H1 (cell line): ENCODE measurements around the gene TEKT5. TPM values are rescaled to one million over a fixed set of nuclear protein-coding genes. Genes with fewer than 3 reads are reported as not detected.

ENCODE experiments used
- CTCF ChIA-PET: fragments of 300-600 bp; sonication (Branson Sonifier 250); formaldehyde crosslinking; loops from one replicate; lab custom pipeline; 2021; ENCODE audit not compliant: partially characterized antibody; lab: Charles Lee
- POLR2A ChIA-PET: fragments of 300-600 bp; sonication (Branson Sonifier 250); formaldehyde crosslinking; loops from one replicate; lab custom pipeline; 2021; ENCODE audit warnings: inconsistent platforms; ENCODE audit not compliant: partially characterized antibody; lab: Charles Lee
- DNase-seq, 2 experiments: peaks; one replicate each; pipeline versions ENCODE4 v3.0.0 to v3.0.0-alpha.2; 2010 to 2022; ENCODE audit warnings: low spot score in 2 of 2, low read depth in 1 of 2, mixed read lengths in 1 of 2
- FAIRE-seq: peaks from 2 replicates; lab custom pipeline; 2011; peaks lifted over from hg19 to GRCh38; lab: Jason Lieb, UNC
- H2AFZ ChIP-seq: 2 replicates; pipeline ENCODE4 v1.8.1; 2012; ENCODE audit warnings: low read length, inconsistent platforms
- H2AK5ac ChIP-seq: 2 replicates; pipeline ENCODE4 v1.6.1; 2013; ENCODE audit warnings: low read depth, low read length
- H2BK120ac ChIP-seq: replicated peaks from 2 replicates; pipeline ENCODE3; 2013; ENCODE audit warnings: low read depth, low read length, inconsistent platforms
- H2BK12ac ChIP-seq: 2 replicates; pipeline ENCODE4 v1.6.1; 2013; ENCODE audit warnings: low read depth, low read length
- H2BK15ac ChIP-seq: 2 replicates; pipeline ENCODE4 v1.6.1; 2013; ENCODE audit warnings: low read length
- H2BK20ac ChIP-seq: 2 replicates; pipeline ENCODE4 v1.6.1; 2013; ENCODE audit warnings: low read length
- H2BK5ac ChIP-seq: 2 replicates; pipeline ENCODE4 v1.6.1; 2013; ENCODE audit warnings: low read depth, low read length
- H3K14ac ChIP-seq: 2 replicates; pipeline ENCODE4 v1.6.1; 2013; ENCODE audit warnings: inconsistent platforms; ENCODE audit not compliant: insufficient read length
- H3K18ac ChIP-seq: 2 replicates; pipeline ENCODE4 v1.6.1; 2013; ENCODE audit warnings: low read length; ENCODE audit errors: extremely low read depth
- H3K23ac ChIP-seq: 2 replicates; pipeline ENCODE4 v1.6.1; 2013; ENCODE audit warnings: inconsistent platforms; ENCODE audit not compliant: insufficient read length
- H3K23me2 ChIP-seq: 2 replicates; pipeline ENCODE4 v1.6.1; 2013; ENCODE audit warnings: low read depth, low read length
- H3K27ac ChIP-seq: 2 replicates; pipeline ENCODE4 v1.6.1; 2011; ENCODE audit warnings: low read depth, low read length, inconsistent platforms
- H3K27me3 ChIP-seq, 4 experiments: replicated peaks in 1 of 4; 1 replicate in 1 of 4; 2 replicates in 3 of 4; pipeline versions ENCODE4 v1.6.1 to v1.8.1; 2011 to 2013; ENCODE audit warnings: low read length in 3 of 4, mild to moderate bottlenecking in 3 of 4, inconsistent platforms in 2 of 4, mixed read lengths in 2 of 4, moderate library complexity in 1 of 4; ENCODE audit not compliant: control insufficient read depth in 3 of 4, insufficient read depth in 3 of 4; ENCODE audit errors: extremely low read depth in 1 of 4
- H3K36me3 ChIP-seq, 4 experiments: 2 replicates each; pipeline versions ENCODE4 v1.6.1 to v1.8.1; 2011 to 2013; ENCODE audit warnings: mild to moderate bottlenecking in 4 of 4, low read length in 3 of 4, moderate library complexity in 2 of 4, control low read depth in 1 of 4, inconsistent platforms in 1 of 4; ENCODE audit not compliant: insufficient read depth in 4 of 4, control insufficient read depth in 2 of 4
- H3K4ac ChIP-seq: replicated peaks from 2 replicates; pipeline ENCODE3; 2013; ENCODE audit warnings: low read length, low read depth, mixed read lengths, inconsistent platforms; ENCODE audit not compliant: insufficient read length
- H3K4me1 ChIP-seq, 4 experiments: replicated peaks in 1 of 4; 1 replicate in 1 of 4; 2 replicates in 3 of 4; pipeline versions ENCODE4 v1.6.1 to v1.8.1; 2011 to 2013; ENCODE audit warnings: low read length in 3 of 4, inconsistent platforms in 2 of 4, mixed read lengths in 1 of 4; ENCODE audit not compliant: insufficient read depth in 4 of 4, control insufficient read depth in 3 of 4
- H3K4me2 ChIP-seq, 2 experiments: 2 replicates each; pipeline versions ENCODE4 v1.6.1 to v1.8.1; 2011 to 2013; ENCODE audit warnings: low read depth in 2 of 2, low read length in 2 of 2, control low read depth in 1 of 2, inconsistent platforms in 1 of 2, mild to moderate bottlenecking in 1 of 2; ENCODE audit not compliant: insufficient read depth in 1 of 2
- H3K4me3 ChIP-seq, 4 experiments: fragments of 200-600, 300-600 bp in 1 of 4; sonication (generic), shearing (Covaris generic), sonication (Bioruptor Twin) in 1 of 4; 2 replicates each; pipeline versions ENCODE4 v1.5.1 to v1.8.1; 2011 to 2016; ENCODE audit warnings: low read length in 4 of 4, low read depth in 3 of 4, control low read depth in 2 of 4, inconsistent platforms in 2 of 4, mild to moderate bottlenecking in 2 of 4, mixed read lengths in 1 of 4, moderate library complexity in 1 of 4; ENCODE audit not compliant: insufficient read depth in 2 of 4; ENCODE audit errors: extremely low read depth in 1 of 4
- H3K56ac ChIP-seq: replicated peaks from 2 replicates; pipeline ENCODE3; 2013; ENCODE audit warnings: low read depth, mild to moderate bottlenecking, mixed read lengths, low read length, inconsistent platforms; ENCODE audit not compliant: insufficient read length
- H3K79me1 ChIP-seq: 2 replicates; pipeline ENCODE4 v1.6.1; 2013; ENCODE audit warnings: low read depth, low read length, control low read depth
- H3K79me2 ChIP-seq, 2 experiments: 2 replicates each; pipeline versions ENCODE4 v1.6.1 to v1.8.1; 2012 to 2013; ENCODE audit warnings: low read length in 2 of 2, mild to moderate bottlenecking in 2 of 2, inconsistent platforms in 1 of 2; ENCODE audit not compliant: insufficient read depth in 2 of 2, control insufficient read depth in 1 of 2
- H3K9ac ChIP-seq, 4 experiments: replicated peaks in 1 of 4; 1 replicate in 1 of 4; 2 replicates in 3 of 4; pipeline versions ENCODE4 v1.6.1 to v1.8.1; 2011 to 2013; ENCODE audit warnings: low read depth in 3 of 4, low read length in 3 of 4, control low read depth in 2 of 4, mild to moderate bottlenecking in 2 of 4, moderate library complexity in 2 of 4, inconsistent platforms in 1 of 4; ENCODE audit errors: extremely low read depth in 1 of 4
- H3K9me3 ChIP-seq, 2 experiments: 2 replicates each; pipeline versions ENCODE4 v1.6.1 to v1.8.1; 2012 to 2013; ENCODE audit warnings: mild to moderate bottlenecking in 2 of 2, moderate library complexity in 2 of 2, control low read depth in 1 of 2, inconsistent platforms in 1 of 2, low read depth in 1 of 2, low read length in 1 of 2, mixed read lengths in 1 of 2; ENCODE audit not compliant: insufficient read depth in 2 of 2
- H4K20me1 ChIP-seq, 2 experiments: replicated peaks in 1 of 2; 2 replicates each; pipeline versions ENCODE3 to v1.8.1; 2011 to 2013; ENCODE audit warnings: inconsistent platforms in 2 of 2, low read length in 2 of 2, mild to moderate bottlenecking in 1 of 2; ENCODE audit not compliant: insufficient read depth in 2 of 2, control insufficient read depth in 1 of 2
- H4K5ac ChIP-seq: 2 replicates; pipeline ENCODE4 v1.6.1; 2013; ENCODE audit warnings: low read length, low read depth, mixed read lengths, inconsistent platforms; ENCODE audit not compliant: insufficient read length
- H4K8ac ChIP-seq: 2 replicates; pipeline ENCODE4 v1.8.0; 2013; ENCODE audit warnings: mild to moderate bottlenecking, moderate library complexity, low read length, inconsistent platforms; ENCODE audit not compliant: insufficient read depth; ENCODE audit errors: extremely low read depth
- H4K91ac ChIP-seq: replicated peaks from 2 replicates; pipeline ENCODE3; 2013; ENCODE audit warnings: low read length, mixed read lengths, inconsistent platforms; ENCODE audit not compliant: insufficient read length
- ATF2 ChIP-seq: IDR thresholded peaks from 2 replicates; pipeline ENCODE4 v1.6.1; 2012; ENCODE audit warnings: low read length, inconsistent platforms
- CHD2 ChIP-seq: IDR thresholded peaks from 2 replicates; pipeline ENCODE4 v1.6.1; 2012; ENCODE audit warnings: low read length, improper control_type of control experiment
- CTCF ChIP-seq, 3 experiments: IDR thresholded peaks; 1 replicate in 2 of 3; 2 replicates in 1 of 3; pipeline versions ENCODE4 v1.5.1 to v1.6.1; 2011; ENCODE audit warnings: low read length in 3 of 3, mild to moderate bottlenecking in 3 of 3, inconsistent platforms in 2 of 3, low read depth in 1 of 3, moderate library complexity in 1 of 3; ENCODE audit not compliant: insufficient read depth in 1 of 3; ENCODE audit errors: control extremely low read depth in 1 of 3
- HDAC2 ChIP-seq, 2 experiments: fragments of 300-600 bp in 1 of 2; sonication (generic) in 1 of 2; IDR thresholded peaks; 2 replicates each; pipeline ENCODE4 v1.6.1; 2011 to 2012; ENCODE audit warnings: low read depth in 2 of 2, low read length in 2 of 2, mild to moderate bottlenecking in 2 of 2, moderate library complexity in 2 of 2, borderline replicate concordance in 1 of 2, inconsistent platforms in 1 of 2
- PHF8 ChIP-seq: fragments of 200-600 bp; sonication (generic); conservative IDR thresholded peaks from 2 replicates; pipeline ENCODE4 v1.7.1; 2012; ENCODE audit warnings: low read depth, mild to moderate bottlenecking, inconsistent platforms, low read length, moderate library complexity
- SRF ChIP-seq: IDR thresholded peaks from 2 replicates; pipeline ENCODE4 v1.6.1; 2011; ENCODE audit warnings: mild to moderate bottlenecking, low read depth, low read length, moderate library complexity
- TBP ChIP-seq: IDR thresholded peaks from 2 replicates; pipeline ENCODE4 v1.6.1; 2011; ENCODE audit warnings: low read depth, low read length, improper control_type of control experiment
- WGBS, 2 experiments: shearing (Covaris generic) in 1 of 2; methylation state at CpG; one replicate each; pipeline versions ENCODE4 v1.1.6 to v1.1.7; 2013 to 2015; ENCODE audit warnings: low lambda C conversion rate in 2 of 2, mixed read lengths in 2 of 2, inconsistent platforms in 1 of 2, low coverage in 1 of 2, missing lambda C conversion rate in 1 of 2; ENCODE audit not compliant: insufficient replicate concordance in 2 of 2, insufficient coverage in 1 of 2, insufficient read length in 1 of 2; ENCODE audit errors: extremely low coverage in 1 of 2, missing lambda C conversion rate in 1 of 2; 5-methylcytosine and 5-hydroxymethylcytosine counted together
- polyA plus RNA-seq, 7 experiments: library from polyadenylated mRNA; depleted of rRNA in 3 of 7; stranded (reverse) in 5 of 7; unstranded in 2 of 7; fragments of >200 nt in 5 of 7; fragments of 200-250 nt in 2 of 7; gene quantifications; 1 replicate in 5 of 7; 2 replicates in 1 of 7; 4 replicates in 1 of 7; pipeline versions ENCODE4 v1.2.1 to v1.2.3, GENCODE V29; 2011 to 2013; ENCODE audit warnings: missing spikeins in 2 of 7, mixed read lengths in 2 of 7
- total RNA-seq: library from RNA; stranded (reverse); fragmentation: NEBNext Ultra II Directional; extraction: Animal tissue kit (Norgen Biotek cat#: 25700); gene quantifications from 2 replicates; pipeline ENCODE4 v1.2.1, GENCODE V29; 2021

The TEKT5 gene
- total and polyA plus RNA-seq, 2 of the 8 experiments (the other 6 are each of a cell fraction or from before 2014, with no cell fraction given) = 0.95 TPM; not detected in 1

GRCh38 chr16:10728003-10728887 lies 33.5 kb upstream of the TEKT5 start:
- Histone ChIP-seq H3K23me2 (no peaks in the 10 kb centered on the region; the same call in 1 of the 2 replicates), H4K8ac (no peak overlapping the region), H2AK5ac (no peak overlapping the region; the same call in 1 of the 2 replicates), H2AFZ (no peak overlapping the region), H3K56ac (no peak overlapping the region), H3K18ac (no peak overlapping the region), H3K79me1 (no peaks in the 10 kb centered on the region; the same call in 1 of the 2 replicates), H4K5ac (no peak overlapping the region), H4K91ac (no peak overlapping the region), H3K4me2 (no peak overlapping the region), H2BK5ac (no peak overlapping the region), H3K4ac (no peak overlapping the region), H2BK12ac (no peak overlapping the region), H2BK20ac (no peak overlapping the region), H3K9ac (no peak overlapping the region), H3K14ac (no peak overlapping the region), H3K79me2 (no peaks in the 10 kb centered on the region), H3K27me3 (no peaks in the 10 kb centered on the region), H4K20me1 (peaks cover 1 to 4% of the 10 kb centered on the region in 2 experiments), H3K36me3 (no peaks in the 10 kb centered on the region), H3K27ac (no peak overlapping the region), H2BK120ac (no peak overlapping the region), H2BK15ac (no peak overlapping the region), H3K4me1 (no peaks in the 10 kb centered on the region), H3K4me3 (no peak overlapping the region), H3K23ac (no peak overlapping the region), H3K9me3 (no peaks in the 10 kb centered on the region)
- POLR2A ChIA-PET = no interaction called here
- CTCF ChIA-PET = interaction anchor here (0.6 to 1.8 kb wide), 7 partner anchors 8 to 1025 kb away, joined by 3 to 11 read pairs (median 3); no protein-coding TSS in a partner anchor
- DNase-seq (no peak), FAIRE-seq (no peak)
- 79% methylated on average over 16 of the region's 16 CpGs; no CpG with 5 or more reads in 1 of the 2 experiments for WGBS, 2 experiments
- no peak for TF ChIP-seq ATF2
- TF ChIP-seq SRF = no peak
- no peak for TF ChIP-seq PHF8
- TF ChIP-seq TBP = no peak
- no peak for TF ChIP-seq HDAC2 (IDR thresholded peaks at IDR 0.05; ENCODE audit: borderline replicate concordance in 1 of 2, low read depth in 2 of 2, low read length in 2 of 2)
- TF ChIP-seq CTCF (IDR thresholded peaks at IDR 0.05; ENCODE audit: control extremely low read depth in 1 of 3, insufficient read depth in 1 of 3, low read depth in 1 of 3, low read length in 3 of 3) = no peak
- no peak for TF ChIP-seq CHD2
